ENCODE data around the gene THSD7B.

- TF ChIP-seq CTCF (IDR thresholded peaks at IDR 0.05) (no peak), POLR2A (IDR thresholded peaks at IDR 0.05) (no peak), POLR2AphosphoS5 (IDR thresholded peaks at IDR 0.05) (no peak)
Observed at GRCh38 chr2:137383391-137383790, 618.0 kb downstream of the THSD7B start.

All from prostate gland (tissue), 2 donors.